Measurements from ENCODE around the gene ATXN8OS. TPM values are rescaled to one million over a fixed set of nuclear protein-coding genes. Genes with fewer than 3 reads are reported as not detected.

The ATXN8OS gene
- polyA plus RNA-seq, 1 of the 3 experiments (the other 2 are of a cell fraction), result not detected

DNA sequence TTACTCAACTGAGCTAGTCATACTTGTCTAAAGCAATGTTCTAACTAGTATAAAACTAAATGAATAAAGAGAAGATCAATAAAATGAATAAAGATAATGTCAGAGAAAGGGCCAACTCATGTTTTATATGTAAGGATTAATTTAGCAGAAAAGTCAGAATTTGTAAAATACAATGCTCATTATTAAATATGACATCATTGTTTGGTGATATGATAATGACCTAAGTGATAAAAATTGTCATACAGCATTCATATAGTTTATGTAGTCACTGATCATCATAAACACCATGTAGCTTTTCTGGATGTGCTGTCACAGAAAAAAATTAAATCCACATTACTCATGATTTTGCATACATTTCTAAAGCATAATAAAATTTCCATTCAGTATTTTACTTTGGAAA lies 3.1 kb upstream of the ATXN8OS start:
- H4K20me1 ChIP-seq (ENCODE audit: insufficient read depth), result no peaks in the 10 kb centered on the region
- no peak overlapping the region for H2AFZ ChIP-seq (ENCODE audit: low read depth)
- no peak for DNase-seq
- no peaks in the 10 kb centered on the region for H3F3A ChIP-seq (replicated peaks; ENCODE audit: insufficient read depth)
- no peaks in the 10 kb centered on the region for H3K27me3 ChIP-seq (ENCODE audit: insufficient read depth)
- no peaks in the 10 kb centered on the region for H3K79me2 ChIP-seq (ENCODE audit: insufficient read depth)
- no peaks in the 10 kb centered on the region for H3K36me3 ChIP-seq (replicated peaks in 1 of 2; ENCODE audit: control insufficient read depth in 1 of 2, insufficient read depth in 2 of 2, low read length in 1 of 2)
- no peak overlapping the region for H3K9ac ChIP-seq
- no peak overlapping the region for H3K4me3 ChIP-seq (ENCODE audit: low read depth in 2 of 2, low read length in 1 of 2)
- no peaks in the 10 kb centered on the region; the same call in 1 of the 2 replicates for H3K9me3 ChIP-seq
- no peak overlapping the region for H3K27ac ChIP-seq (ENCODE audit: low read depth in 2 of 2, low read length in 1 of 2)
- H3K9me2 ChIP-seq, result no peaks in the 10 kb centered on the region
- no peak overlapping the region for H3K4me2 ChIP-seq
- CTCF ChIA-PET, result interaction anchor here (0.6 kb wide), 1 partner anchor 49 kb away, joined by 3 read pairs; no protein-coding TSS in a partner anchor
- POLR2A ChIA-PET, result no interaction called here
- TF ChIP-seq RCOR1 (IDR thresholded peaks at IDR 0.05; ENCODE audit: low read length) (no peak), NFIC (IDR thresholded peaks at IDR 0.05; ENCODE audit: borderline replicate concordance) (no peak), YY1 (IDR thresholded peaks at IDR 0.05; ENCODE audit: low read depth) (no peak), RFX5 (IDR thresholded peaks at IDR 0.05; ENCODE audit: low read length) (no peak), NRF1 (IDR thresholded peaks at IDR 0.05; ENCODE audit: low read depth, low read length) (no peak), TAF1 (IDR thresholded peaks at IDR 0.05; ENCODE audit: borderline replicate concordance, low read depth, low read length) (no peak), POLR2AphosphoS5 (IDR thresholded peaks at IDR 0.05; ENCODE audit: low read depth, low read length) (no peak)
- TF ChIP-seq, protein P1, sequence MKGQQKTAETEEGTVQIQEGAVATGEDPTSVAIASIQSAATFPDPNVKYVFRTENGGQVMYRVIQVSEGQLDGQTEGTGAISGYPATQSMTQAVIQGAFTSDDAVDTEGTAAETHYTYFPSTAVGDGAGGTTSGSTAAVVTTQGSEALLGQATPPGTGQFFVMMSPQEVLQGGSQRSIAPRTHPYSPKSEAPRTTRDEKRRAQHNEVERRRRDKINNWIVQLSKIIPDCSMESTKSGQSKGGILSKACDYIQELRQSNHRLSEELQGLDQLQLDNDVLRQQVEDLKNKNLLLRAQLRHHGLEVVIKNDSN (IDR thresholded peaks at IDR 0.05; ENCODE audit: borderline replicate concordance, low read depth), result no peak
- TF ChIP-seq, protein P2, sequence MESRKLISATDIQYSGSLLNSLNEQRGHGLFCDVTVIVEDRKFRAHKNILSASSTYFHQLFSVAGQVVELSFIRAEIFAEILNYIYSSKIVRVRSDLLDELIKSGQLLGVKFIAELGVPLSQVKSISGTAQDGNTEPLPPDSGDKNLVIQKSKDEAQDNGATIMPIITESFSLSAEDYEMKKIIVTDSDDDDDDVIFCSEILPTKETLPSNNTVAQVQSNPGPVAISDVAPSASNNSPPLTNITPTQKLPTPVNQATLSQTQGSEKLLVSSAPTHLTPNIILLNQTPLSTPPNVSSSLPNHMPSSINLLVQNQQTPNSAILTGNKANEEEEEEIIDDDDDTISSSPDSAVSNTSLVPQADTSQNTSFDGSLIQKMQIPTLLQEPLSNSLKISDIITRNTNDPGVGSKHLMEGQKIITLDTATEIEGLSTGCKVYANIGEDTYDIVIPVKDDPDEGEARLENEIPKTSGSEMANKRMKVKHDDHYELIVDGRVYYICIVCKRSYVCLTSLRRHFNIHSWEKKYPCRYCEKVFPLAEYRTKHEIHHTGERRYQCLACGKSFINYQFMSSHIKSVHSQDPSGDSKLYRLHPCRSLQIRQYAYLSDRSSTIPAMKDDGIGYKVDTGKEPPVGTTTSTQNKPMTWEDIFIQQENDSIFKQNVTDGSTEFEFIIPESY (IDR thresholded peaks at IDR 0.05; ENCODE audit: borderline replicate concordance, low read depth), result no peak
- TF ChIP-seq, protein P3, sequence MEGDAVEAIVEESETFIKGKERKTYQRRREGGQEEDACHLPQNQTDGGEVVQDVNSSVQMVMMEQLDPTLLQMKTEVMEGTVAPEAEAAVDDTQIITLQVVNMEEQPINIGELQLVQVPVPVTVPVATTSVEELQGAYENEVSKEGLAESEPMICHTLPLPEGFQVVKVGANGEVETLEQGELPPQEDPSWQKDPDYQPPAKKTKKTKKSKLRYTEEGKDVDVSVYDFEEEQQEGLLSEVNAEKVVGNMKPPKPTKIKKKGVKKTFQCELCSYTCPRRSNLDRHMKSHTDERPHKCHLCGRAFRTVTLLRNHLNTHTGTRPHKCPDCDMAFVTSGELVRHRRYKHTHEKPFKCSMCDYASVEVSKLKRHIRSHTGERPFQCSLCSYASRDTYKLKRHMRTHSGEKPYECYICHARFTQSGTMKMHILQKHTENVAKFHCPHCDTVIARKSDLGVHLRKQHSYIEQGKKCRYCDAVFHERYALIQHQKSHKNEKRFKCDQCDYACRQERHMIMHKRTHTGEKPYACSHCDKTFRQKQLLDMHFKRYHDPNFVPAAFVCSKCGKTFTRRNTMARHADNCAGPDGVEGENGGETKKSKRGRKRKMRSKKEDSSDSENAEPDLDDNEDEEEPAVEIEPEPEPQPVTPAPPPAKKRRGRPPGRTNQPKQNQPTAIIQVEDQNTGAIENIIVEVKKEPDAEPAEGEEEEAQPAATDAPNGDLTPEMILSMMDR (IDR thresholded peaks at IDR 0.05), result no peak
- TF ChIP-seq, protein P4, sequence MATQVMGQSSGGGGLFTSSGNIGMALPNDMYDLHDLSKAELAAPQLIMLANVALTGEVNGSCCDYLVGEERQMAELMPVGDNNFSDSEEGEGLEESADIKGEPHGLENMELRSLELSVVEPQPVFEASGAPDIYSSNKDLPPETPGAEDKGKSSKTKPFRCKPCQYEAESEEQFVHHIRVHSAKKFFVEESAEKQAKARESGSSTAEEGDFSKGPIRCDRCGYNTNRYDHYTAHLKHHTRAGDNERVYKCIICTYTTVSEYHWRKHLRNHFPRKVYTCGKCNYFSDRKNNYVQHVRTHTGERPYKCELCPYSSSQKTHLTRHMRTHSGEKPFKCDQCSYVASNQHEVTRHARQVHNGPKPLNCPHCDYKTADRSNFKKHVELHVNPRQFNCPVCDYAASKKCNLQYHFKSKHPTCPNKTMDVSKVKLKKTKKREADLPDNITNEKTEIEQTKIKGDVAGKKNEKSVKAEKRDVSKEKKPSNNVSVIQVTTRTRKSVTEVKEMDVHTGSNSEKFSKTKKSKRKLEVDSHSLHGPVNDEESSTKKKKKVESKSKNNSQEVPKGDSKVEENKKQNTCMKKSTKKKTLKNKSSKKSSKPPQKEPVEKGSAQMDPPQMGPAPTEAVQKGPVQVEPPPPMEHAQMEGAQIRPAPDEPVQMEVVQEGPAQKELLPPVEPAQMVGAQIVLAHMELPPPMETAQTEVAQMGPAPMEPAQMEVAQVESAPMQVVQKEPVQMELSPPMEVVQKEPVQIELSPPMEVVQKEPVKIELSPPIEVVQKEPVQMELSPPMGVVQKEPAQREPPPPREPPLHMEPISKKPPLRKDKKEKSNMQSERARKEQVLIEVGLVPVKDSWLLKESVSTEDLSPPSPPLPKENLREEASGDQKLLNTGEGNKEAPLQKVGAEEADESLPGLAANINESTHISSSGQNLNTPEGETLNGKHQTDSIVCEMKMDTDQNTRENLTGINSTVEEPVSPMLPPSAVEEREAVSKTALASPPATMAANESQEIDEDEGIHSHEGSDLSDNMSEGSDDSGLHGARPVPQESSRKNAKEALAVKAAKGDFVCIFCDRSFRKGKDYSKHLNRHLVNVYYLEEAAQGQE (IDR thresholded peaks at IDR 0.05; ENCODE audit: low read depth, low read length), result no peak
- H3K4me1 ChIP-seq (ENCODE audit: control insufficient read depth in 1 of 2, insufficient read depth in 2 of 2, low read depth in 1 of 2, low read length in 1 of 2), result peaks cover 0 to 8% of the 10 kb centered on the region in 2 experiments; a peak in 1 of 4 replicates
